Measurements from ENCODE around the gene MYCBPAP.

GRCh38 chr17:50495918-50496317 lies 12.3 kb upstream of the MYCBPAP start:
- TF ChIP-seq CTCF (IDR thresholded peaks at IDR 0.05) (no peak), POLR2A (IDR thresholded peaks at IDR 0.05) (no peak)

Measured in testis (tissue), 2 donors.